K562 (cell line): Measurements from ENCODE around the gene SHFL. TPM values are rescaled to one million over a fixed set of nuclear protein-coding genes. Genes with fewer than 3 reads are reported as not detected.

ENCODE experiments used
- HDAC1 ChIP-seq, 2 experiments: fragments of 450-650 bp; IDR thresholded peaks; 2 replicates each; pipeline ENCODE4 v1.6.1; 2016 to 2017; ENCODE audit warnings: inconsistent platforms in 1 of 2, mild to moderate bottlenecking in 1 of 2, moderate library complexity in 1 of 2
- KDM5B ChIP-seq: fragments of 200-600 bp; sonication (generic); IDR thresholded peaks from 2 replicates; pipeline ENCODE4 v1.6.1; 2012; ENCODE audit warnings: low read depth, mild to moderate bottlenecking, moderate library complexity, low read length, control low read depth, inconsistent platforms; ENCODE audit not compliant: insufficient replicate concordance
- MCM3 ChIP-seq: fragments of 450-650 bp; IDR thresholded peaks from 2 replicates; pipeline ENCODE4 v1.6.1; 2016
- MYBL2 ChIP-seq, 2 experiments: fragments of 450-650 bp in 1 of 2; sonication (generic) in 1 of 2; formaldehyde crosslinking in 1 of 2; IDR thresholded peaks; 2 replicates each; pipeline versions ENCODE4 v1.6.1 to v1.8.1; 2017 to 2022; ENCODE audit warnings: borderline replicate concordance in 1 of 2, inconsistent platforms in 1 of 2, low read depth in 1 of 2, mild to moderate bottlenecking in 1 of 2, missing genetic modification reagents in 1 of 2, moderate library complexity in 1 of 2
- NUFIP1 ChIP-seq: fragments of 450-650 bp; IDR thresholded peaks from 2 replicates; pipeline ENCODE4 v1.6.1; 2018; ENCODE audit not compliant: partially characterized antibody
- PCBP1 ChIP-seq: fragments of 200-400 bp; formaldehyde crosslinking; IDR thresholded peaks from 2 replicates; pipeline ENCODE4 v1.6.1; 2018; ENCODE audit warnings: mild to moderate bottlenecking, low read depth, low read length; ENCODE audit not compliant: poor library complexity, severe bottlenecking
- RBM14 ChIP-seq: fragments of 200-400 bp; formaldehyde crosslinking; IDR thresholded peaks from 2 replicates; pipeline ENCODE4 v1.6.1; 2018; ENCODE audit warnings: low read depth, mild to moderate bottlenecking, low read length, moderate library complexity, borderline replicate concordance; ENCODE audit not compliant: insufficient read depth
- RHOXF2B ChIP-seq: fragments of 250-450 bp; sonication (Bioruptor Pico); conservative IDR thresholded peaks from 2 replicates; pipeline ENCODE4 v1.5.1; 2021
- SREBF2 ChIP-seq: sonication (generic); formaldehyde crosslinking; IDR thresholded peaks from 2 replicates; pipeline ENCODE4 v1.4.0; 2020; ENCODE audit warnings: mild to moderate bottlenecking, missing genetic modification reagents
- TAF15 ChIP-seq: fragments of 200-400 bp; formaldehyde crosslinking; IDR thresholded peaks from 2 replicates; pipeline ENCODE4 v1.6.1; 2017; ENCODE audit warnings: mild to moderate bottlenecking, low read depth, low read length, moderate library complexity
- ZNF311 ChIP-seq: fragments of 250-450 bp; sonication (Bioruptor Pico); IDR thresholded peaks from 2 replicates; pipeline ENCODE4 v1.4.0; 2020; ENCODE audit warnings: mild to moderate bottlenecking, moderate library complexity
- ZNF77 ChIP-seq: fragments of 250-450 bp; sonication (Bioruptor Pico); IDR thresholded peaks from 2 replicates; pipeline ENCODE4 v1.5.0; 2020
- polyA plus RNA-seq, 8 experiments: library from polyadenylated mRNA; depleted of rRNA in 4 of 8; stranded (reverse) in 5 of 8; unstranded in 3 of 8; fragments of >200 nt; fragmentation: Nextera tagmentation in 2 of 8; fragmentation: Illumina TruSeq in 1 of 8; extraction: Ambion mirVana in 2 of 8; extraction: Trizol in 1 of 8; gene quantifications; 2 replicates each; pipeline versions ENCODE4 v1.2.1 to v1.2.3, GENCODE V29; 2011 to 2014; ENCODE audit warnings: inconsistent platforms in 1 of 8, missing spikeins in 1 of 8
- total RNA-seq, 7 experiments: library from RNA; depleted of rRNA in 6 of 7; stranded (reverse); fragments of >200 nt in 6 of 7; fragmentation: Illumina TruSeq in 2 of 7; extraction: Trizol in 2 of 7; gene quantifications; 2 replicates each; pipeline versions ENCODE4 v1.2.1 to v1.2.3, GENCODE V29; 2011 to 2021; ENCODE audit warnings: low replicate concordance in 1 of 7
- TF ChIP-seq, protein P1 (sequence below): fragments of 250-450 bp; sonication (Bioruptor Pico); IDR thresholded peaks from 2 replicates; pipeline ENCODE4 v1.4.0; 2020
- TF ChIP-seq, protein P2 (sequence below): fragments of 250-450 bp; sonication (Bioruptor Pico); IDR thresholded peaks from 2 replicates; pipeline ENCODE4 v1.5.0; 2020; ENCODE audit warnings: mild to moderate bottlenecking, borderline replicate concordance
- TF ChIP-seq, protein P3 (sequence below), 2 experiments: fragments of 450-650 bp; IDR thresholded peaks; 2 replicates each; pipeline ENCODE4 v1.6.1; 2016; ENCODE audit warnings: mild to moderate bottlenecking in 2 of 2, borderline replicate concordance in 1 of 2, low read depth in 1 of 2, moderate library complexity in 1 of 2

Gene SHFL
- total and polyA plus RNA-seq, 9 of the 15 experiments (the other 6 are each of a cell fraction or from before 2014, with no cell fraction given), result 1.5 to 25.7 (median 13.0) TPM

DNA sequence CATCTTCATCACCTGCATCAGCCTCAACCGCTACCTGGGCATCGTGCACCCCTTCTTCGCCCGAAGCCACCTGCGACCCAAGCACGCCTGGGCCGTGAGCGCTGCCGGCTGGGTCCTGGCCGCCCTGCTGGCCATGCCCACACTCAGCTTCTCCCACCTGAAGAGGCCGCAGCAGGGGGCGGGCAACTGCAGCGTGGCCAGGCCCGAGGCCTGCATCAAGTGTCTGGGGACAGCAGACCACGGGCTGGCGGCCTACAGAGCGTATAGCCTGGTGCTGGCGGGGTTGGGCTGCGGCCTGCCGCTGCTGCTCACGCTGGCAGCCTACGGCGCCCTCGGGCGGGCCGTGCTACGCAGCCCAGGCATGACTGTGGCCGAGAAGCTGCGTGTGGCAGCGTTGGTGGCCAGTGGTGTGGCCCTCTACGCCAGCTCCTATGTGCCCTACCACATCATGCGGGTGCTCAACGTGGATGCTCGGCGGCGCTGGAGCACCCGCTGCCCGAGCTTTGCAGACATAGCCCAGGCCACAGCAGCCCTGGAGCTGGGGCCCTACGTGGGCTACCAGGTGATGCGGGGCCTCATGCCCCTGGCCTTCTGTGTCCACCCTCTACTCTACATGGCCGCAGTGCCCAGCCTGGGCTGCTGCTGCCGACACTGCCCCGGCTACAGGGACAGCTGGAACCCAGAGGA is 28.0 kb downstream of the SHFL start (continued):
- no peak for TF ChIP-seq MYBL2 (IDR thresholded peaks at IDR 0.05; ENCODE audit: low read depth)
- no peak for TF ChIP-seq MYBL2 (CRISPR knock-in tag; IDR thresholded peaks at IDR 0.05; ENCODE audit: borderline replicate concordance)
- TF ChIP-seq MCM3, result no peak
- TF ChIP-seq SREBF2, result no peak
- 0 out of 2 replicates have a peak, but pooled peaks have one; percentile 68 for TF ChIP-seq RBM14
- peak; percentile 24 for TF ChIP-seq KDM5B
- TF ChIP-seq HDAC1 (IDR thresholded peaks at IDR 0.05), result no peak
- TF ChIP-seq PCBP1, result peak; percentile 78
- no peak for TF ChIP-seq ZNF311 (CRISPR knock-in tag)
- TF ChIP-seq, protein P1, sequence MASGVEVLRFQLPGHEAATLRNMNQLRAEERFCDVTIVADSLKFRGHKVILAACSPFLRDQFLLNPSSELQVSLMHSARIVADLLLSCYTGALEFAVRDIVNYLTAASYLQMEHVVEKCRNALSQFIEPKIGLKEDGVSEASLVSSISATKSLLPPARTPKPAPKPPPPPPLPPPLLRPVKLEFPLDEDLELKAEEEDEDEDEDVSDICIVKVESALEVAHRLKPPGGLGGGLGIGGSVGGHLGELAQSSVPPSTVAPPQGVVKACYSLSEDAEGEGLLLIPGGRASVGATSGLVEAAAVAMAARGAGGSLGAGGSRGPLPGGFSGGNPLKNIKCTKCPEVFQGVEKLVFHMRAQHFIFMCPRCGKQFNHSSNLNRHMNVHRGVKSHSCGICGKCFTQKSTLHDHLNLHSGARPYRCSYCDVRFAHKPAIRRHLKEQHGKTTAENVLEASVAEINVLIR (CRISPR knock-in tag), result no peak
- no peak for TF ChIP-seq NUFIP1
- TF ChIP-seq RHOXF2B (CRISPR knock-in tag), result no peak; the same call in 1 of the 2 replicates
- TF ChIP-seq, protein P2, sequence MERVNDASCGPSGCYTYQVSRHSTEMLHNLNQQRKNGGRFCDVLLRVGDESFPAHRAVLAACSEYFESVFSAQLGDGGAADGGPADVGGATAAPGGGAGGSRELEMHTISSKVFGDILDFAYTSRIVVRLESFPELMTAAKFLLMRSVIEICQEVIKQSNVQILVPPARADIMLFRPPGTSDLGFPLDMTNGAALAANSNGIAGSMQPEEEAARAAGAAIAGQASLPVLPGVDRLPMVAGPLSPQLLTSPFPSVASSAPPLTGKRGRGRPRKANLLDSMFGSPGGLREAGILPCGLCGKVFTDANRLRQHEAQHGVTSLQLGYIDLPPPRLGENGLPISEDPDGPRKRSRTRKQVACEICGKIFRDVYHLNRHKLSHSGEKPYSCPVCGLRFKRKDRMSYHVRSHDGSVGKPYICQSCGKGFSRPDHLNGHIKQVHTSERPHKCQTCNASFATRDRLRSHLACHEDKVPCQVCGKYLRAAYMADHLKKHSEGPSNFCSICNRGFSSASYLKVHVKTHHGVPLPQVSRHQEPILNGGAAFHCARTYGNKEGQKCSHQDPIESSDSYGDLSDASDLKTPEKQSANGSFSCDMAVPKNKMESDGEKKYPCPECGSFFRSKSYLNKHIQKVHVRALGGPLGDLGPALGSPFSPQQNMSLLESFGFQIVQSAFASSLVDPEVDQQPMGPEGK (CRISPR knock-in tag), result no peak
- 0 out of 2 replicates have a peak, but pooled peaks have one; percentile 7 for TF ChIP-seq ZNF77 (CRISPR knock-in tag)
- TF ChIP-seq TAF15, result peak; percentile 86; the same call in 1 of the 2 replicates
- TF ChIP-seq, protein P3, sequence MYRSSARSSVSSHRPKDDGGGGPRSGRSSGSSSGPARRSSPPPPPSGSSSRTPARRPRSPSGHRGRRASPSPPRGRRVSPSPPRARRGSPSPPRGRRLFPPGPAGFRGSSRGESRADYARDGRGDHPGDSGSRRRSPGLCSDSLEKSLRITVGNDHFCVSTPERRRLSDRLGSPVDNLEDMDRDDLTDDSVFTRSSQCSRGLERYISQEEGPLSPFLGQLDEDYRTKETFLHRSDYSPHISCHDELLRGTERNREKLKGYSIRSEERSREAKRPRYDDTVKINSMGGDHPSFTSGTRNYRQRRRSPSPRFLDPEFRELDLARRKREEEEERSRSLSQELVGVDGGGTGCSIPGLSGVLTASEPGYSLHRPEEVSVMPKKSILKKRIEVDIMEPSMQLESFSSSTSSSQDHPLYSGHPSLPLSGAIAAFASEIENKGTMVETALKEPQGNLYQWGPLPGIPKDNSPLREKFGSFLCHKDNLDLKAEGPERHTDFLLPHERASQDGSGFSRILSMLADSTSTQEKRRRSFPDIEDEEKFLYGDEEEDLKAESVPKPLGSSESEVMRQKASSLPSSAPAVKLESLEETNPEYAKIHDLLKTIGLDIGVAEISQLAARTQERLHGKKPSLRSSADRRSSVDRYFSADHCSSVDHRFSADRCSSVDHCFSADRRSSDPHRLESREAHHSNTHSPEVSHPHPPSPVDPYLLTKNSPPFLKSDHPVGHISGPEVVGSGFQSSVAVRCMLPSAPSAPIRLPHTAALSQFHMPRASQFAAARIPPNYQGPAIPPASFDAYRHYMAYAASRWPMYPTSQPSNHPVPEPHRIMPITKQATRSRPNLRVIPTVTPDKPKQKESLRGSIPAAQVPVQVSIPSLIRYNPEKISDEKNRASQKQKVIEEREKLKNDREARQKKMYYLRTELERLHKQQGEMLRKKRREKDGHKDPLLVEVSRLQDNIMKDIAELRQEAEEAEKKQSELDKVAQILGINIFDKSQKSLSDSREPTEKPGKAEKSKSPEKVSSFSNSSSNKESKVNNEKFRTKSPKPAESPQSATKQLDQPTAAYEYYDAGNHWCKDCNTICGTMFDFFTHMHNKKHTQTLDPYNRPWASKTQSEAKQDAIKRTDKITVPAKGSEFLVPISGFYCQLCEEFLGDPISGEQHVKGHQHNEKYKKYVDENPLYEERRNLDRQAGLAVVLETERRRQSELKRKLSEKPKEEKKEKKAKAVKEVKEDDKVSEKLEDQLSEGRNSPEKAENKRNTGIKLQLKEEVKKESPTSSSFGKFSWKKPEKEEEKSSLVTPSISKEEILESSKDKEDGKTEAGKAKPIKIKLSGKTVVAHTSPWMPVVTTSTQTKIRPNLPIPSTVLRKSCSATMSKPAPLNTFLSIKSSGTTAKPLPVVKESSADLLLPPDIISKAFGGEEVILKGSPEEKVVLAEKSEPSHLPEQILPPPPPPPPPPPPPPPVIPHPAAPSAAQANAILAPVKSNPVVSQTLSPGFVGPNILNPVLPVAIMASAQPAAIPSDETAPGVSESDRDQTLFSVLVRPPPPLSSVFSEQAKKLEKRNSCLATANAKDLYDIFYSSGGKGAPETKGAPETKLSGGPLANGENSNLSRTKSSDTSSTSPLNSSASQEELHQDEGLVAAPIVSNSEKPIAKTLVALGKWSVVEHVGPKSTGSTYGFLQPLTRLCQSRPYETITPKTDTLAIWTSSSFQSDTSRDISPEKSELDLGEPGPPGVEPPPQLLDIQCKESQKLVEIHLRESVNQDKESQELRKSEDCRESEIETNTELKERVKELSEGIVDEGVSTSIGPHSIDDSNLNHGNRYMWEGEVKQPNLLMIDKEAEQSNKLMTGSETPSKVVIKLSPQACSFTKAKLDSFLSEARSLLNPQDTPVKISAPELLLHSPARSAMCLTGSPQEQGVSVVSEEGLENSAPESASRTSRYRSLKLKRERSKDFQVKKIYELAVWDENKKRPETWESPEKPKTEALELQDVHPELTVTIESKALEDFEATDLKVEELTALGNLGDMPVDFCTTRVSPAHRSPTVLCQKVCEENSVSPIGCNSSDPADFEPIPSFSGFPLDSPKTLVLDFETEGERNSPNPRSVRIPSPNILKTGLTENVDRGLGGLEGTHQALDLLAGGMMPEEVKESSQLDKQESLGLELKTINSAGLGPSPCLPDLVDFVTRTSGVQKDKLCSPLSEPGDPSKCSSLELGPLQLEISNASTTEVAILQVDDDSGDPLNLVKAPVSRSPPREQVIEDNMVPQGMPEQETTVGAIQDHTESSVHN (IDR thresholded peaks at IDR 0.05; ENCODE audit: borderline replicate concordance in 1 of 2, low read depth in 1 of 2), result no peak
